Osteoblast (primary cell): ENCODE results near the gene GALNT2. TPM values are rescaled to one million over a fixed set of nuclear protein-coding genes. Genes with fewer than 3 reads are reported as not detected.

ENCODE experiments used
- DNase-seq: peaks from one replicate; pipeline ENCODE4 v3.0.0; 2011; ENCODE audit warnings: low spot score, mixed read lengths; ENCODE audit not compliant: insufficient read length; ENCODE audit errors: missing footprints
- H2AFZ ChIP-seq: 2 replicates; pipeline ENCODE4 v1.6.0; 2011; ENCODE audit warnings: mild to moderate bottlenecking, low read length
- H3K27ac ChIP-seq: 2 replicates; pipeline ENCODE4 v1.5.1; 2011; ENCODE audit warnings: mild to moderate bottlenecking, low read depth, low read length, moderate library complexity
- H3K27me3 ChIP-seq: 2 replicates; pipeline ENCODE4 v1.6.0; 2012; ENCODE audit warnings: mild to moderate bottlenecking, control low read depth, inconsistent platforms, low read length, moderate library complexity; ENCODE audit not compliant: insufficient read depth
- H3K36me3 ChIP-seq: 2 replicates; pipeline ENCODE4 v1.5.1; 2011; ENCODE audit warnings: mild to moderate bottlenecking, low read length, control low read depth, moderate library complexity; ENCODE audit not compliant: insufficient read depth
- H3K4me1 ChIP-seq: 2 replicates; pipeline ENCODE4 v1.5.1; 2011; ENCODE audit warnings: mild to moderate bottlenecking, low read length, control low read depth, moderate library complexity; ENCODE audit not compliant: insufficient read depth
- H3K4me2 ChIP-seq: 2 replicates; pipeline ENCODE4 v1.6.0; 2011; ENCODE audit warnings: mild to moderate bottlenecking, low read length; ENCODE audit not compliant: insufficient read depth
- H3K4me3 ChIP-seq: fragments of 200-600 bp; sonication (generic); 3 replicates; pipeline ENCODE4 v1.5.1; 2012; ENCODE audit warnings: mild to moderate bottlenecking, low read length, inconsistent platforms; ENCODE audit not compliant: insufficient read depth
- H3K79me2 ChIP-seq: 2 replicates; pipeline ENCODE4 v1.6.0; 2012; ENCODE audit warnings: mild to moderate bottlenecking, low read length, control low read depth, inconsistent platforms; ENCODE audit not compliant: insufficient read depth
- H3K9me3 ChIP-seq: 2 replicates; pipeline ENCODE4 v1.5.1; 2011; ENCODE audit warnings: low read depth, low read length, control low read depth
- H4K20me1 ChIP-seq: 2 replicates; pipeline ENCODE4 v1.6.0; 2012; ENCODE audit warnings: mild to moderate bottlenecking, low read length, control low read depth; ENCODE audit not compliant: insufficient read depth
- CTCF ChIP-seq: IDR thresholded peaks from 2 replicates; pipeline ENCODE4 v1.5.1; 2011; ENCODE audit warnings: mild to moderate bottlenecking, low read depth, low read length, moderate library complexity; ENCODE audit errors: extremely low read depth
- total RNA-seq: library from RNA; depleted of rRNA; stranded (reverse); fragments of >200 nt; gene quantifications from 2 replicates; pipeline ENCODE4 v1.2.3, GENCODE V29; 2012

The GALNT2 gene
- total RNA-seq, 1 donor = 83.2 TPM

- peaks cover 9% of the 10 kb centered on the region for H3K36me3 ChIP-seq
- H3K9me3 ChIP-seq = no peaks in the 10 kb centered on the region
- no peaks in the 10 kb centered on the region for H4K20me1 ChIP-seq
- H3K4me1 ChIP-seq = peaks cover 75% of the 10 kb centered on the region
- no peak for TF ChIP-seq CTCF
- no peak overlapping the region for H3K4me3 ChIP-seq
- no peak overlapping the region for H2AFZ ChIP-seq
- H3K27me3 ChIP-seq = no peaks in the 10 kb centered on the region
- peaks cover 85% of the 10 kb centered on the region for H3K79me2 ChIP-seq
- no peak for DNase-seq
- peak overlapping the region; percentile 10 for H3K4me2 ChIP-seq
- peak overlapping the region; percentile 99 for H3K27ac ChIP-seq
Observed at GRCh38 chr1:230086151-230086550, 19.1 kb downstream of the GALNT2 start.

- Histone ChIP-seq H3K27me3 (no peaks in the 10 kb centered on the region), H3K4me2 (peak overlapping the region; percentile 10), H3K4me3 (no peak overlapping the region), H3K9me3 (no peaks in the 10 kb centered on the region), H3K79me2 (peaks cover 82% of the 10 kb centered on the region), H4K20me1 (no peaks in the 10 kb centered on the region), H3K27ac (peak overlapping the region; percentile 99), H3K4me1 (peaks cover 85% of the 10 kb centered on the region), H2AFZ (no peak overlapping the region), H3K36me3 (peaks cover 9% of the 10 kb centered on the region)
- no peak for TF ChIP-seq CTCF
- no peak for DNase-seq
Observed at GRCh38 chr1:230087028-230087716, 20.1 kb downstream of the GALNT2 start.

- Histone ChIP-seq H3K4me3 (no peak overlapping the region), H3K79me2 (peaks cover 81% of the 10 kb centered on the region), H3K27ac (peak overlapping the region; percentile 99), H3K4me1 (peaks cover 86% of the 10 kb centered on the region), H3K9me3 (no peaks in the 10 kb centered on the region), H3K4me2 (peak overlapping the region; percentile 31), H3K27me3 (no peaks in the 10 kb centered on the region), H2AFZ (no peak overlapping the region), H3K36me3 (peaks cover 9% of the 10 kb centered on the region), H4K20me1 (no peaks in the 10 kb centered on the region)
- no peak for DNase-seq
- no peak for TF ChIP-seq CTCF
Observed at GRCh38 chr1:230087717-230088105, 20.7 kb downstream of the GALNT2 start.

GRCh38 chr1:230090194-230090711 is 23.2 kb downstream of the GALNT2 start:
- Histone ChIP-seq H3K36me3 (peaks cover 19% of the 10 kb centered on the region), H3K27ac (peak overlapping the region; percentile 87), H3K9me3 (no peaks in the 10 kb centered on the region), H3K79me2 (peaks cover 84% of the 10 kb centered on the region), H4K20me1 (no peaks in the 10 kb centered on the region), H3K4me1 (peaks cover 66% of the 10 kb centered on the region), H3K4me2 (peak overlapping the region; percentile 40), H3K4me3 (no peak overlapping the region), H3K27me3 (no peaks in the 10 kb centered on the region), H2AFZ (no peak overlapping the region)
- peak; percentile 86 for DNase-seq
- TF ChIP-seq CTCF = no peak
